Measurements from ENCODE around the gene FOXP1.

- TF ChIP-seq CTCF (IDR thresholded peaks at IDR 0.05; ENCODE audit: low read length), result no peak
- no peak for TF ChIP-seq EZH2 (IDR thresholded peaks at IDR 0.05; ENCODE audit: borderline replicate concordance, low read length)
Observed at GRCh38 chr3:71454512-71455403, 128.8 kb downstream of the FOXP1 start.
